HG03378 (cell line): ENCODE results near the gene NT5C1A.

Source experiments
- ATAC-seq: cut with Tn5 transposase; IDR thresholded peaks from one replicate; pipeline ENCODE4 v1.9.1; 2021; ENCODE audit warnings: mild to moderate bottlenecking, moderate library complexity; ENCODE audit not compliant: unreplicated experiment

NT5C1A gene

GRCh38 chr1:39613250-39613649 is 58.7 kb downstream of the NT5C1A start:
- ATAC-seq = no peak

- ATAC-seq = no peak
These were observed 62.1 kb downstream of the NT5C1A start for GRCh38 chr1:39609618-39610331.
